Measurements from ENCODE around the gene CDH7.

CDH7 gene

GRCh38 chr18:65846107-65846506, 95.3 kb downstream of the CDH7 start:
- H3K27ac ChIP-seq: no peak overlapping the region
- TF ChIP-seq CTCF (conservative IDR thresholded peaks at IDR 0.05) (no peak), ZFX (IDR thresholded peaks at IDR 0.05) (no peak)

DNA sequence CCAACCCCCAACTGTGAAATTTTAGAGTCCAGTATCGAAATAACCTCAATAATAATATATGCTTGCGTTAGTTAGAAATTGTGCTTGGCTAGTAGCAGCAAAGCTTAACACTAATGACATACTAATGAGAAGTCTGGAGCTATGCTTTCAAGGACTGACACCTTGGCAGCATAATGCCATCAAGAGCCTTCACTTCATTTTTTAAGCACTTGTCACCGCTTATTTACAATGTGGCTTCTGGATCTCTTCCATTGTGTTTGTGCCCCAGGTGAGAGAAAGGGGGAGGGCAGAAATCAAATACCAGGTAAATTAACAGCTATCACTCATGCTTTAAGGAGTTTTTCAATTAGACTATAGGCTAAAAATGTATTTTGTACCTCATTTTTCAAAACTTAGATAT, 101.5 kb downstream of the CDH7 start:
- TF ChIP-seq ZFX (IDR thresholded peaks at IDR 0.05) (no peak), CTCF (conservative IDR thresholded peaks at IDR 0.05) (no peak)
- no peak overlapping the region for H3K27ac ChIP-seq

DNA sequence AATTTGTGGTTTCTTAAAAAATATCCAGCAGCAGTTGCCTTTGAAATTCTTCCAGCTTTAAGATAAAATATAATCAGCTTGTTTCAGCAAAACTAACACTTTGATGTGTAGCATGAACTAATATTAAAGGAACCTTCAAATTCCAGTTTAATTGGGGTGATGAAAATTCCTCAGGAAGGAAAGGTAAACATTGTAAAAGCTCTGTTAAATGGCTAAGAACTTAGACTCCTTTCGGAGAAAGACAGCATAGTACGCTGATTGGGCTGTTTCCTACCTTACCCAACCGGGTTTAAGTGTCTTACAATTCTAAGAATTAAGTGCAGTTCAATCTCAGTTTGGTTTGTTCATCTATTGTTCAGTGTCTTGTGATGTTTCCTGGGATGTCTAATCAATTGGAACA, 108.3 kb downstream of the CDH7 start:
- H3K27ac ChIP-seq: no peak overlapping the region
- no peak for TF ChIP-seq CTCF (conservative IDR thresholded peaks at IDR 0.05)
- no peak for TF ChIP-seq ZFX (IDR thresholded peaks at IDR 0.05)

GRCh38 chr18:65869527-65869926, 118.7 kb downstream of the CDH7 start:
- TF ChIP-seq ZFX (IDR thresholded peaks at IDR 0.05) (no peak), CTCF (conservative IDR thresholded peaks at IDR 0.05) (no peak)
- no peak overlapping the region for H3K27ac ChIP-seq

- no peak overlapping the region for H3K27ac ChIP-seq
- TF ChIP-seq CTCF (conservative IDR thresholded peaks at IDR 0.05) (no peak), ZFX (IDR thresholded peaks at IDR 0.05) (no peak)
These were observed 125.5 kb downstream of the CDH7 start for GRCh38 chr18:65876310-65876709.

DNA sequence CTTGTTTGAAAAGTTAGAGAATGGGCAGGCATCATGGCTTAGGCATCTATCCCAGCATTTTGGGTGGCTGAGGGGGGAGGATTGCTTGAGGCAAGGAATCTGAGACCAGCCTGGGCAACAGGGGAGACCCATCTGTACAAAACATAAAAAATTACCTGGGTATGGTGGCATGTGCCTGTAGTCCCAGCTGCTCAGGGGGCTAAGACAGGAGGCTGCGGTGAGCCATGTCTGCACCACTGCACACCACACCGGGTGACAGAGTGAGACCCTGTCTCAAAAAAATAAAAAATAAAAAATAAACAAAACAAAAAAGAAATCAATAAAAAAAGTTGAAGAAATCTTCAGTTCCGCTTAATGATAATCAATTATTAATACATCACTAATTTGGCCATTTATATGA, 146.5 kb downstream of the CDH7 start:
- TF ChIP-seq CTCF (conservative IDR thresholded peaks at IDR 0.05): no peak
- no peak for TF ChIP-seq ZFX (IDR thresholded peaks at IDR 0.05)
- H3K27ac ChIP-seq: no peak overlapping the region

- H3K27ac ChIP-seq: no peak overlapping the region
- TF ChIP-seq ZFX (IDR thresholded peaks at IDR 0.05) (no peak), CTCF (conservative IDR thresholded peaks at IDR 0.05) (no peak)
These were observed 150.7 kb downstream of the CDH7 start for GRCh38 chr18:65901522-65901921.

All from C4-2B (cell line).